HFF-Myc (cell line): ENCODE data around the gene AURKAIP1.
A peak's percentile ranks its signal among the peaks of the same experiment; 100 is the strongest.
"Not testable (repeated sequence)": the region's sequence is repeated elsewhere in the genome, so short reads cannot be mapped to it uniquely, and the experiment has no call there.

ENCODE experiments used
- DNase-seq: peaks from one replicate; pipeline ENCODE4 v3.0.0-alpha.2; 2011; ENCODE audit warnings: low read depth; ENCODE audit errors: extremely low read depth
- H3K4me3 ChIP-seq: replicated peaks from 2 replicates; pipeline ENCODE4 v1.5.1; 2011; ENCODE audit warnings: low read depth, mild to moderate bottlenecking, control low read depth, low read length
- CTCF ChIP-seq: IDR thresholded peaks from 2 replicates; pipeline ENCODE4 v1.5.1; 2012; ENCODE audit warnings: mild to moderate bottlenecking, low read depth, low read length, control low read depth; ENCODE audit errors: missing control alignments

Gene AURKAIP1

GRCh38 chr1:1371746-1372711, 3.0 kb downstream of the AURKAIP1 start:
- peak; percentile 95 for TF ChIP-seq CTCF
- H3K4me3 ChIP-seq = no peak overlapping the region
- DNase-seq = no peak

- no peak overlapping the region for H3K4me3 ChIP-seq
- DNase-seq = no peak
- TF ChIP-seq CTCF = no peak
Observed at GRCh38 chr1:1371364-1371745, 3.7 kb downstream of the AURKAIP1 start.

GRCh38 chr1:1370771-1371300, 4.2 kb downstream of the AURKAIP1 start:
- no peak overlapping the region for H3K4me3 ChIP-seq
- TF ChIP-seq CTCF = no peak
- DNase-seq = no peak

- DNase-seq, H3K4me3 ChIP-seq: not testable (repeated sequence)
Observed at GRCh38 chr1:1370094-1370493, 4.9 kb downstream of the AURKAIP1 start.

- DNase-seq = no peak
- TF ChIP-seq CTCF = no peak
- H3K4me3 ChIP-seq = no peak overlapping the region
Observed at GRCh38 chr1:1367315-1367714, 7.7 kb downstream of the AURKAIP1 start.

- TF ChIP-seq CTCF = no peak
- DNase-seq = no peak
- no peak overlapping the region for H3K4me3 ChIP-seq
Observed at GRCh38 chr1:1366699-1367066, 8.3 kb downstream of the AURKAIP1 start.

- no peak overlapping the region for H3K4me3 ChIP-seq
- TF ChIP-seq CTCF = no peak
- no peak for DNase-seq
Observed at GRCh38 chr1:1365875-1366698, 8.9 kb downstream of the AURKAIP1 start.
